Tibial artery (tissue), 4 donors: ENCODE measurements around the gene SRSF1.

ENCODE experiments used
- DNase-seq, 2 donors: peaks; one replicate each; pipeline ENCODE4 v3.0.0-alpha.2; 2019
- H3K27ac ChIP-seq, 2 donors: fragments of 200-600 bp; sonication (generic) in 1 of 2; 1 replicate in 1 of 2; 2 replicates in 1 of 2; pipeline ENCODE4 v1.5.1; 2018 to 2019; ENCODE audit warnings: mild to moderate bottlenecking in 1 of 2
- H3K27me3 ChIP-seq, 2 donors: fragments of 200-600 bp; sonication (generic) in 1 of 2; one replicate each; pipeline versions ENCODE4 v1.5.1 to v1.6.0; 2016 to 2019
- H3K36me3 ChIP-seq, 3 donors: fragments of 200-600 bp; sonication (generic) in 2 of 3; one replicate each; pipeline ENCODE4 v1.5.1; 2016 to 2019; ENCODE audit warnings: mild to moderate bottlenecking in 2 of 3
- H3K4me1 ChIP-seq, 4 donors: fragments of 200-600 bp; sonication (generic) in 2 of 4; 1 replicate in 3 of 4; 2 replicates in 1 of 4; pipeline ENCODE4 v1.5.1; 2016 to 2019
- H3K4me3 ChIP-seq, 2 donors: fragments of 200-600 bp; sonication (generic) in 1 of 2; 1 replicate in 1 of 2; 2 replicates in 1 of 2; pipeline ENCODE4 v1.5.1; 2018 to 2019; ENCODE audit warnings: mild to moderate bottlenecking in 2 of 2
- H3K9me3 ChIP-seq, 3 donors: fragments of 200-600 bp; sonication (generic) in 1 of 3; one replicate each; pipeline ENCODE4 v1.5.1; 2016 to 2019
- CTCF ChIP-seq, 2 experiments: fragments of 200-600 bp in 1 of 2; fragments of 450-650 bp in 1 of 2; IDR thresholded peaks; one replicate each; pipeline ENCODE4 v1.5.1; 2017 to 2019; ENCODE audit warnings: antibody characterized with exemption in 2 of 2, mild to moderate bottlenecking in 1 of 2, moderate library complexity in 1 of 2
- intact Hi-C: fragments of 100-400 bp; cut with DNase I; formaldehyde crosslinking; loops from one replicate; pipeline ENCODE4 v1.15.0; 2023; ENCODE audit warnings: low total_unique reads

SRSF1 gene

GRCh38 chr17:58028578-58028977, 21.5 kb upstream of the SRSF1 start:
- no peaks in the 10 kb centered on the region for H3K4me1 ChIP-seq
- intact Hi-C loops, result no loop called here

GRCh38 chr17:58020401-58020800, 13.4 kb upstream of the SRSF1 start:
- peaks cover 0 to 15% of the 10 kb centered on the region in 2 donors for H3K27me3 ChIP-seq
- H3K9me3 ChIP-seq, result no peaks in the 10 kb centered on the region
- H3K27ac ChIP-seq, result no peak overlapping the region
- no peak overlapping the region for H3K4me3 ChIP-seq
- no peak for TF ChIP-seq CTCF (IDR thresholded peaks at IDR 0.05)
- DNase-seq, result no peak
- intact Hi-C loops, result no loop called here
- H3K4me1 ChIP-seq, result no peaks in the 10 kb centered on the region
- H3K36me3 ChIP-seq, result no peaks in the 10 kb centered on the region

More at GRCh38 chr17:58028578-58028977, 21.5 kb upstream of the SRSF1 start:
- no peaks in the 10 kb centered on the region for H3K9me3 ChIP-seq
- H3K36me3 ChIP-seq, result no peaks in the 10 kb centered on the region
- no peak overlapping the region for H3K4me3 ChIP-seq
- peaks cover 0 to 14% of the 10 kb centered on the region in 2 donors for H3K27me3 ChIP-seq
- DNase-seq, result no peak
- no peak for TF ChIP-seq CTCF (IDR thresholded peaks at IDR 0.05)
- no peak overlapping the region for H3K27ac ChIP-seq

DNA sequence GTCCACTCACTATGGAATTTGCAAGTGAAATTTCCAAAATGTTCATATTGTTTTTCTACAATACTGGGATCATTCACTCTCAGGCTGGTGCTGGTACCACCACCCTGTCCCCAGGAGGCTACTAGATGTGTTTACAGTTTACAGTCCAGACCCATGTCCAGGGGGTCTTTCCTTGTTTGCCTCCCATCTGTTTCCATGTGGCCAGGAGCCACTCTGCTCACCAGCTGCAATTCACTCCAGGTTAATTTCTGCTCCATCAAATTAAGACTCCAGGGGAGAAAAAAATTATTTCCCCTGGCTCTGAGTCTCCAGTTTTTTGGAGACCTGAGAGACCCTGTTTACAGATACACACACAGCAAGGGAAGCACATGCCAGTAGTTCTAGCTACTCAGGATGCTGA, 12.5 kb upstream of the SRSF1 start:
- Histone ChIP-seq H3K27me3 (peaks cover 0 to 8% of the 10 kb centered on the region in 2 donors), H3K4me1 (no peaks in the 10 kb centered on the region), H3K9me3 (no peaks in the 10 kb centered on the region), H3K36me3 (no peaks in the 10 kb centered on the region), H3K27ac (no peak overlapping the region), H3K4me3 (no peak overlapping the region)
- no peak for DNase-seq
- intact Hi-C loops, result no loop called here
- TF ChIP-seq CTCF (IDR thresholded peaks at IDR 0.05), result no peak

DNA sequence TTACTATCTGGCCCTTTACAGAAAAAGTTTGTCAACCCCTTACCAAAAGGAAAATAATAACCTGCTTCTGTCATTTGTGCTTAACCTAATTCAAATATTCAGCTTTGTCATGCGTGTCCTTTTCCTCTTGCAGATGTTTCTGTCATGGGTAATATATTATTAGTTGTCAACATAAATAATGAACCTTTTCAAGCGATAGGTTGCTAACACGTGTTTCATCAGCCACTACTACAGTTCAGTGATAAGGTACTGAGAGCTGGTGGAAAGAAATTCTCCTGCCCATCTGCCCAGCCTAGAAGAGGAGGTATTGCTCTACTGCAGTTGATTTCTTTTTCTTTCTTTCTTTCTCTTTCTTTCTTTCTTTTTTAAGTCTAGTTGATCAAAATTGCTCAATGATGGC, 12.0 kb upstream of the SRSF1 start:
- no peaks in the 10 kb centered on the region for H3K9me3 ChIP-seq
- intact Hi-C loops, result no loop called here
- H3K36me3 ChIP-seq, result no peaks in the 10 kb centered on the region
- H3K4me1 ChIP-seq, result no peaks in the 10 kb centered on the region
- no peak overlapping the region for H3K27ac ChIP-seq
- H3K4me3 ChIP-seq, result no peak overlapping the region
- TF ChIP-seq CTCF (IDR thresholded peaks at IDR 0.05), result no peak
- peaks cover 0 to 7% of the 10 kb centered on the region in 2 donors for H3K27me3 ChIP-seq
- no peak for DNase-seq

DNA sequence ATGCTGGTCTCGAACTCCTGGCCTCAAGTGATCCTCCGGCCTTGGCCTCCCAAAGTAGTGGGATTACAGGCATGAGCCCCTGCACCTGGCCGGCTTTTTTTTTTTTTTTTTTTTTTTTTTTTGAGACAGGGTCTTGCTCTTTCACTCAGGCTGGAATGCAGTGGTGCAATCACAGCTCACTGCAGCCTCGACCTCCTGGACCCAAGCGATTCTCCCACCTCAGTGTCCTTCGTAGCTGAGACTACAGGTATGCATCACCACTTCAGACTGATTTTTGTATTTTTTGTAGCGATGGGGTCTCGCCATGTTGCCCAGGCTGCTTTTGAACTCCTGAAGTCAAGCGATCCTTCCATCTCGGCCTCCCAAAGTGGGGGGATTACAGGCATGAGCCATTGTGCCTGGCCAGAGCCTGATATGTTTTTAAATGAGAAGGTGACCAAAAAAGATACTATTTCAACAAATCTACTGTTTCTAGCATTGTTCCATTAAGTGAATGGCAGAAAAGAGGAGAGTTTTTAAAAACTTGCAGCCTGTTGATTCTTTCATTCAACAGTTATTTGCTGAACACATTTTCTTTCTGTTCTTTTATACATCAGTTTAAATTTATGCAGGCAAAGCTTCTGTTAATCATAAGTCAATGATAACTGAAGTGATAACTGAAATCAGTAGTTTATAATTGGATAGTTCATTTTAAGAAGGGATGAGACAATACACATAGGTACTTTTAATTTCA, 3.2 kb upstream of the SRSF1 start:
- Histone ChIP-seq H3K36me3 (peaks cover 4 to 5% (median 5%) of the 10 kb centered on the region in 3 donors), H3K4me3 (no peak overlapping the region), H3K9me3 (no peaks in the 10 kb centered on the region), H3K27ac (no peak overlapping the region), H3K27me3 (no peaks in the 10 kb centered on the region), H3K4me1 (peaks cover 0 to 13% (median 12%) of the 10 kb centered on the region in 4 donors)
- no peak for DNase-seq
- TF ChIP-seq CTCF (IDR thresholded peaks at IDR 0.05), result no peak
- intact Hi-C loops, result no loop called here
